ENCODE measurements around the gene GAS2L3.

DNA sequence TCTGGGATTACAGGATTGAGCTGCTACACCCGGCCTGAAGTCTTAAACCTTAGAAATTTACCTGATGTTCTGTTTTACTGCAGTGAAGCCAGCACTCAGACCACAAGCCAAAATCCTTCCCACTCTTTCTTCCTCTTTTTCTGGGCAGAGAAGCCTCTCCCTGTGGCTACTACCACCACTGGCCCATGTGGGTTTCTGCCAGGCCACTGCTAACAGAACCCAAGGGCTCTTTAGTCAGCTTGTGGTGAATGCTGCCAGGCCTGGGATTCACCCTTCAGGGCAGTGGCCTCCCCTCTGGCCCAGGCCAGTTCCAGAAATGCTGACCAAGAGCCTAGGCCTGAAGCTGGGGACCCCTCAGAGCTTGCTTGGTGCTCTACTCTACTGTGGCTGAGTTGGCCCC lies 35.3 kb downstream of the GAS2L3 start:
- no peak for TF ChIP-seq EZH2 (IDR thresholded peaks at IDR 0.05; ENCODE audit: insufficient read depth, low read length)
- TF ChIP-seq, protein P1, sequence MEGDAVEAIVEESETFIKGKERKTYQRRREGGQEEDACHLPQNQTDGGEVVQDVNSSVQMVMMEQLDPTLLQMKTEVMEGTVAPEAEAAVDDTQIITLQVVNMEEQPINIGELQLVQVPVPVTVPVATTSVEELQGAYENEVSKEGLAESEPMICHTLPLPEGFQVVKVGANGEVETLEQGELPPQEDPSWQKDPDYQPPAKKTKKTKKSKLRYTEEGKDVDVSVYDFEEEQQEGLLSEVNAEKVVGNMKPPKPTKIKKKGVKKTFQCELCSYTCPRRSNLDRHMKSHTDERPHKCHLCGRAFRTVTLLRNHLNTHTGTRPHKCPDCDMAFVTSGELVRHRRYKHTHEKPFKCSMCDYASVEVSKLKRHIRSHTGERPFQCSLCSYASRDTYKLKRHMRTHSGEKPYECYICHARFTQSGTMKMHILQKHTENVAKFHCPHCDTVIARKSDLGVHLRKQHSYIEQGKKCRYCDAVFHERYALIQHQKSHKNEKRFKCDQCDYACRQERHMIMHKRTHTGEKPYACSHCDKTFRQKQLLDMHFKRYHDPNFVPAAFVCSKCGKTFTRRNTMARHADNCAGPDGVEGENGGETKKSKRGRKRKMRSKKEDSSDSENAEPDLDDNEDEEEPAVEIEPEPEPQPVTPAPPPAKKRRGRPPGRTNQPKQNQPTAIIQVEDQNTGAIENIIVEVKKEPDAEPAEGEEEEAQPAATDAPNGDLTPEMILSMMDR (IDR thresholded peaks at IDR 0.05; ENCODE audit: insufficient read depth, low read depth, low read length): no peak
